MCF 10A (cell line): Measurements from ENCODE around the gene LCLAT1. TPM values are rescaled to one million over a fixed set of nuclear protein-coding genes. Genes with fewer than 3 reads are reported as not detected.

ENCODE experiments used
- BruUV-seq: library from RNA; stranded (reverse); fragments of 400-500 nt; replicated peaks from 2 replicates; lab custom pipeline; 2021; lab: Mats Ljungman, UMichigan
- CTCF ChIA-PET: fragments of 300-600 bp; sonication (Branson Sonifier 250); formaldehyde crosslinking; extraction: SDS; loops from one replicate; lab custom pipeline; 2021; ENCODE audit warnings: antibody characterized with exemption, inconsistent platforms; lab: Yijun Ruan, JAX
- POLR2A ChIA-PET: fragments of 300-600, 350-650 bp; sonication (Branson Sonifier 250); formaldehyde crosslinking; extraction: SDS; loops from one replicate; lab custom pipeline; 2020; ENCODE audit warnings: antibody characterized with exemption, inconsistent platforms; lab: Yijun Ruan, JAX
- DNase-seq: peaks from one replicate; pipeline ENCODE4 v3.0.0-alpha.2; 2018; ENCODE audit not compliant: unreplicated experiment
- H3K27ac Mint-ChIP-seq: one replicate; pipeline ENCODE4 v1.8.0; 2022; ENCODE audit warnings: mild to moderate bottlenecking, low read depth, mixed read lengths; ENCODE audit not compliant: unreplicated experiment
- H3K27me3 Mint-ChIP-seq: one replicate; pipeline ENCODE4 v1.8.0; 2022; ENCODE audit warnings: mixed read lengths; ENCODE audit not compliant: insufficient read depth, unreplicated experiment
- H3K36me3 Mint-ChIP-seq: one replicate; pipeline ENCODE4 v1.8.0; 2022; ENCODE audit warnings: mild to moderate bottlenecking, moderate library complexity, mixed read lengths; ENCODE audit not compliant: insufficient read depth, unreplicated experiment
- H3K4me1 Mint-ChIP-seq: one replicate; pipeline ENCODE4 v1.8.0; 2022; ENCODE audit warnings: mixed read lengths; ENCODE audit not compliant: insufficient read depth, unreplicated experiment
- H3K4me3 Mint-ChIP-seq: one replicate; pipeline ENCODE4 v1.8.0; 2022; ENCODE audit warnings: mild to moderate bottlenecking, moderate library complexity, mixed read lengths; ENCODE audit not compliant: unreplicated experiment
- H3K9me3 Mint-ChIP-seq: one replicate; pipeline ENCODE4 v1.8.0; 2022; ENCODE audit warnings: mixed read lengths; ENCODE audit not compliant: unreplicated experiment
- intact Hi-C: fragments of 100-400 bp; cut with micrococcal nuclease; formaldehyde crosslinking; loops from 2 replicates; pipeline ENCODE4 v1.14.1; 2022
- total RNA-seq: library from RNA; stranded (reverse); gene quantifications from 2 replicates; pipeline ENCODE4 v1.2.3, GENCODE V29; 2022
- TF ChIP-seq, protein P1 (sequence below): fragments of 200-600 bp; IDR thresholded peaks from one replicate; pipeline ENCODE4 v1.8.0; 2022; ENCODE audit warnings: antibody characterized with exemption, mild to moderate bottlenecking; ENCODE audit not compliant: unreplicated experiment

The LCLAT1 gene
- total RNA-seq, 1 experiment from 2014 or later, result 27.5 TPM

DNA sequence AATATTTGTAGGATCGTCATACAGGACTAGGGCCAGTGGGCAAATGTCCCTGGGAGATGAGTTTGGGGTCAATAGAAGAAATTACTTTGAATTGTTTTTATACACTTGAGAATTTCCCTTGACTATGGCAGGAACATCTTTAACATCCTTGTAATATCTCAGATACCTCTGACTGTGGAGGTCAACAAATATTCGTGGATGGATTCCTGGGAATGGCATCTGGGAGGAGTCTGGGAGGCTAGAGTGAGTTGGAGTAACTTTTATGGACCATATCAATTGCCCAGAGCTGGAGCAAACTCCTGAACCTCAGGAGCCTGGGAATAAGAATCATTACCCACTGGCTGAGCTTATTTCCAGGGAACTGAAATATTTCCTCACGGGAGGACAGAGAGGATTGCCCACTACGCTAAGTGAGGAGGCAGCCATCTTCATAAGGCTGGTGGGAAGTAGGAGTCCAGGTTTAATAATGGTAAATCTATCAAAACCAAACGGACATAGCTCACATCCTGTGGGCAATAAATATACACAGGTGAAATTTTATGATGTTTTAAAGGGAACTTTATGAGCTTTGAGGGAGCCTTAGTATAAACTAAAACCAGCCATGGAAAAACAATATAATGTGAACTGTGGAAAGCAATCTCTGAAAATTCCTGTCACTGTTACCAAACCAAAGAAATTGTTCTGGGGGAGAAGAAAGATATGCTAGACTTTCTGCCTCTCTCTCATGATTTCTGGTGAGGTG is 44.4 kb upstream of the LCLAT1 start:
- no peaks in the 10 kb centered on the region for H3K4me1 Mint-ChIP-seq
- TF ChIP-seq, protein P1, sequence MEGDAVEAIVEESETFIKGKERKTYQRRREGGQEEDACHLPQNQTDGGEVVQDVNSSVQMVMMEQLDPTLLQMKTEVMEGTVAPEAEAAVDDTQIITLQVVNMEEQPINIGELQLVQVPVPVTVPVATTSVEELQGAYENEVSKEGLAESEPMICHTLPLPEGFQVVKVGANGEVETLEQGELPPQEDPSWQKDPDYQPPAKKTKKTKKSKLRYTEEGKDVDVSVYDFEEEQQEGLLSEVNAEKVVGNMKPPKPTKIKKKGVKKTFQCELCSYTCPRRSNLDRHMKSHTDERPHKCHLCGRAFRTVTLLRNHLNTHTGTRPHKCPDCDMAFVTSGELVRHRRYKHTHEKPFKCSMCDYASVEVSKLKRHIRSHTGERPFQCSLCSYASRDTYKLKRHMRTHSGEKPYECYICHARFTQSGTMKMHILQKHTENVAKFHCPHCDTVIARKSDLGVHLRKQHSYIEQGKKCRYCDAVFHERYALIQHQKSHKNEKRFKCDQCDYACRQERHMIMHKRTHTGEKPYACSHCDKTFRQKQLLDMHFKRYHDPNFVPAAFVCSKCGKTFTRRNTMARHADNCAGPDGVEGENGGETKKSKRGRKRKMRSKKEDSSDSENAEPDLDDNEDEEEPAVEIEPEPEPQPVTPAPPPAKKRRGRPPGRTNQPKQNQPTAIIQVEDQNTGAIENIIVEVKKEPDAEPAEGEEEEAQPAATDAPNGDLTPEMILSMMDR, result no peak
- H3K27ac Mint-ChIP-seq, result no peak overlapping the region
- no peak for DNase-seq
- H3K4me3 Mint-ChIP-seq, result no peak overlapping the region
- peaks cover 4% of the 10 kb centered on the region for H3K36me3 Mint-ChIP-seq
- no TSS peak for BruUV-seq
- H3K9me3 Mint-ChIP-seq, result no peaks in the 10 kb centered on the region
- ChIA-PET CTCF (interaction anchor here (0.7 kb wide), 1 partner anchor 9 kb away, joined by 4 read pairs; no protein-coding TSS in a partner anchor), POLR2A (interaction anchor here (0.5 kb wide), 2 partner anchors 39 to 127 kb away, joined by 3 read pairs; no protein-coding TSS in a partner anchor)
- intact Hi-C loops, result no loop called here
- no peaks in the 10 kb centered on the region for H3K27me3 Mint-ChIP-seq

DNA sequence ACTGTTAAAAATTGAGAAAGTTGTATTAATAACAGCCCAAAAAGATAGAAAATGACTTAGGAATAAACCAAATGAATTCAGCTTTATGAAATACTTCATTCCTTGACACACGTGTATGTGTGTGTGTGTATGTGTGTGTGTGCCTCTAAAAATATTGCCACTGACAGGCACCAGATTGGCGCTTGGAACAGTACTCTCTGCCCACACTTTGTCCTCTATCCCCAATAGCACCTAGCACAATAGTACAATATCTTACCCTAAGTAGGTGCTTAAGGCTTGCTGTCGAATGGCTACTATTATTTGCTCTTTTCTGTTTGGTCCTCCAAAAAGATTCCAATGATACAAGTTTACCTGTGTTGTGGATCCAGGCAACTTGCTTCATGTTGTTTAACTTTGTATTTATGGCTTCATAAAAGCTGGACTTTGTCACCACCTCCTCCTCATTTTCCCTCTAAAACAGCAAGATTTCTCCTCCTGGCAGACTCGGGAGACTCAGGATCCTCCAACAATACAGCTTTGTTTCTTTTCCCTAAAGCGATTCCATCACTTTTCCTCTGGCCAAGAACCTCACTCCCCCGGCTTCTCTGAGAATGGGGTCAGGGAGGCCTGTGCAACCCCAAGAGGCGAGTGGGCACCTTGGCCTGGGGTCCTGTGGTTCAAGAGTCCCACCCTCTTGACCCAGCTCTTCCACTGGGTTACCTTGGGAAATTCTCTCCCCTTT is 43.3 kb upstream of the LCLAT1 start:
- Mint-ChIP-seq H3K9me3 (no peaks in the 10 kb centered on the region), H3K36me3 (peaks cover 4% of the 10 kb centered on the region), H3K27me3 (no peaks in the 10 kb centered on the region), H3K4me3 (no peak overlapping the region), H3K27ac (no peak overlapping the region), H3K4me1 (no peaks in the 10 kb centered on the region)
- no peak for DNase-seq
- TF ChIP-seq, protein P1, result no peak
- POLR2A ChIA-PET, result interaction anchor here (0.5 kb wide), 1 partner anchor 38 kb away, joined by 3 read pairs; no protein-coding TSS in a partner anchor
- BruUV-seq, result no TSS peak
- intact Hi-C loops, result no loop called here
- CTCF ChIA-PET, result no interaction called here

DNA sequence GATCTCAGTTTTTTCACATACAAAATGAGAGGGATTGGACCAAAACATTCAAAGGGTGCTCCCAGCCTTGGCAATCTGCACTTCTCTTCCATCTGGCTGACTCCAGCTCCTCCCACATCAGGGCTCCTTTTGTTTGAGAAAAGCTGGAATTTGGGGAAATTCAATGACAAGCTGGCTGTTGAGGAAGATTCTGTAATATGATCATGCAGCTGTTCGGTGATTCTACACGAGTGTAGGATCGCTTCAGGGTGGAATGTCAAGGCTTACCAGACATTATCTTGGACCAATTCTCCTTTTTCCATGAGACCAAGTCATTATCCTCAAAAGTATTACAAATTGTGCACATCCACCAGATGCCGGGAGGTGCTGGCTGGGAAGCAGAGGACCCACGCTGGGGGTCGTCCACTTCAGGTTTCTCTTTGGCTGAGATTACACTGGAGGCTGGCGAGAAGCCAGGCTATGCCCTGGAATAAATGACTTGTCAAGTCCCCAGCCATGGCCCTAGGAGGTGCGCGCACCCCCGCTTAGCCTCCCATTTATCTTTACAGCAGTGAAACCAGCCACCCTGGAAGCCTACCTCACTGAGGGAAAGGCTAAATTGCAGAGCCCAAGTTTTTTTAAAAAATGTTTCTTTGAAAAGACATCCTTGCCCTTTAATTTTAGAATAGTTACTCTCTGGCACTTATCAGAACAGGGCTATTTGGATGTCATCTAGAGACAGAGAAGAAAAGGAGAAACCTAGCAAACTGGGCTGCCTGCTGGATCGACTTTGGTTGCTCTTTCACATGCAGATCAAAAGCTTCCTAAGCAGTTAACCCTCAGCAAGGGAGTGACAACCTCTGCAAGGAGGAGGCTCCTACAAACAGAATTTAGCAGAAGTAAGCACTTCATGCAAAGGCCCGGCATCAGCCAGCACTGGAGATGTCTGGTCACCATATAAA is 42.5 kb upstream of the LCLAT1 start:
- intact Hi-C loops, result no loop called here
- Mint-ChIP-seq H3K4me1 (no peaks in the 10 kb centered on the region), H3K4me3 (no peak overlapping the region), H3K27me3 (no peaks in the 10 kb centered on the region), H3K36me3 (peaks cover 4% of the 10 kb centered on the region), H3K9me3 (no peaks in the 10 kb centered on the region), H3K27ac (no peak overlapping the region)
- ChIA-PET POLR2A (no interaction called here), CTCF (no interaction called here)
- TF ChIP-seq, protein P1, result no peak
- no TSS peak for BruUV-seq
- no peak for DNase-seq

DNA sequence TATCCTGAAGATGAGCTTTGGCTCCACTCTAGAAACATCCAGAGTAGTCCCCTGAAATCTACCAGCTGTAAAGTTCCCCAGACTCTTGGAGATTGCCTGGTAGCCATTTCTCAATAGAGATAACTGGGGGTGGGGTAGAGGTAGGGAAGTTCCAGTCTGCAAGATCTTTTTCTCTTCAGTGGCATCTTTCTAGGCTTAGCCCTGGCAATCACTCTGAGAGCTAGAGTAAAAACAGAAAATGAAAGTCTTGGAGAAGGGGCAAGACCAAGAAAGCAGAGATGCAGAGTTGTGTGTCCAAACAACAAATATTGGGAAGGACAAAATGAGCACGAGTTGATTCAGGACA is 41.8 kb upstream of the LCLAT1 start:
- peaks cover under 1% of the 10 kb centered on the region for H3K4me1 Mint-ChIP-seq
- ChIA-PET CTCF (no interaction called here), POLR2A (no interaction called here)
- intact Hi-C loops, result no loop called here
- no peaks in the 10 kb centered on the region for H3K27me3 Mint-ChIP-seq
- DNase-seq, result no peak
- TF ChIP-seq, protein P1, result no peak
- no peaks in the 10 kb centered on the region for H3K9me3 Mint-ChIP-seq
- H3K36me3 Mint-ChIP-seq, result peaks cover 4% of the 10 kb centered on the region
- H3K27ac Mint-ChIP-seq, result no peak overlapping the region
- no peak overlapping the region for H3K4me3 Mint-ChIP-seq
- BruUV-seq, result no TSS peak
